Glomerular visceral epithelial cell (primary cell): ENCODE data around the gene DCLK2.

Experiments
- DNase-seq: peaks from one replicate; pipeline ENCODE4 v3.0.0-alpha.2; 2016; ENCODE audit errors: extremely low spot score

Gene DCLK2

DNA sequence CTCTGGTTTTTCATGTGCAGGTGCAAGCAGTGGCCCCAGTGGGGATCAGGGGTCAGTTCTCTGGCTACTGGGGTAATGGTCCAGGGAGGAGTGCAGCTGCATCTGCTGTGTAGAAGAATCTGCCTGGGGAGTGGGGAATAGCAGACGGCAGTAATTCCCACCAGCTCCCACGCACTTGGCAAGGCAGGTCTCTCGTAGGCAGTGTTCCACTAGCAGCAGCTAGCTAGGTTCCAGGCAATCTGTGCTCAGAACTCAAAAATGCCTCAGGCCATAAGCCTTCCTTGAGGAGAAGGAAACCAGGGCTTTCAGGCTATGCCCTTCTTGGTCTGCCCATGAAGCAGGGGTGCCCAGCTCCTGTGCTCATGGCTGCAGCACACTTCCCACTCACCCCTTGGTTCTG, 38.8 kb downstream of the DCLK2 start:
- no peak for DNase-seq

GRCh38 chr4:150117629-150118028, 39.4 kb downstream of the DCLK2 start:
- DNase-seq = no peak

DNA sequence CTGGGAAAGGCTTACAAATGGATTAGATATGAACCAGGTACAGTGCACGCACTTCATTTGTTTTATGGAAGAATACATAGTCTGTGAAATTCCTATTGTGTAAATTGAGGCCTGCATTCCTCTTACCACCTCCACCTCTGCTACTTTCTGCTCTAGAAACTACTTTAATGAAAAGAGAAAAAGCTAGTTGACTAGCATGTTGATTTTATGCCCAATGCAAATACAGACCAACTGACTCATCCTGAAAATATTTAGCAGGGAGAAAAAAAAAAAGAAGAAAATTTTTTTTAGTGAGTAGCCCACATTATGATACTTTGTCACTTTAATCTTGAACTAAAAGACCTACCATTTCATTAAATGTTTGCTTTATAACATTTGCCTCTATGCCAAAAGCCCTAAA, 41.2 kb downstream of the DCLK2 start:
- DNase-seq = peak; percentile 38

GRCh38 chr4:150123087-150123486, 44.8 kb downstream of the DCLK2 start:
- no peak for DNase-seq

DNA sequence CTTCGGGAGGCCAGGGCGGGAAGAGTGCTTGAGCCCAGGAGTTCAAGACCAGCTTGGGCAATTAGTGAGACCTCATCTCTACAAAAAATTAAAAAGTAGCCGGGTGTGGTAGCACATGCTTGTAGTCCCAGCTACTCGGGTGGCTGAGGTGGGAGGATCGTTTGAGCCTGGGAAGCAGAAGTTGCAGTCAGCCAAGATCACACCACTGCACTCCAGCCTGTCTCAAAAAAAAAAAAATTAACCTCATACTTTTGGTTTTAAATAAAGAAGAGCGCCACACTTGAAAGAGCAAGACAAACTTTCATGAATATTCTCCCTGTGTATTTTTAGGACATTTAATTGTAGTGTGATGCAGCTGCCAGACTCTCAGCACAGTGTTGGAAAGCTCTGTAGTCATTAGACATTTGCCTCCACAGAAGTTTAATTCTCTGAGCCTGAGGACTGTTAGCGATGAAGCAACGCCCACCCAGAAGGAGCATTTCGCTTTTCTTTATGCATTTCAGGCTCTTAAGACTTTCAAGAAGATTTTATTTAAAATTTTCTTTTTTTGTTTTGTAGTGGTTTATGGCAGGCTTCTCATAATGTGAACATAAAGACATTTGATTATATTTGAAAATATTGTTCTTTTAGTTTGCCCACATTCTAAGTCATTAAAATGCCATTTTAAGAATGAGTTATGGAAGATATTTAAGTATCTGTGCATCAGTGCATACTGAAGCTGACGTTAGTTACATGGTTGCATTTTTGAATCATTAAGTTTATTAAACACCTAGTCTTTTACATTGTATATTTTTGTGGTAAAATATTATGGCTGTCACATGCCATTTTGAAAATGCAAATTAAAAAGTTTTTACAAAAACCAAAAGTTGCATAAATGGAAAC, 45.8 kb downstream of the DCLK2 start:
- DNase-seq = peak; percentile 24

DNA sequence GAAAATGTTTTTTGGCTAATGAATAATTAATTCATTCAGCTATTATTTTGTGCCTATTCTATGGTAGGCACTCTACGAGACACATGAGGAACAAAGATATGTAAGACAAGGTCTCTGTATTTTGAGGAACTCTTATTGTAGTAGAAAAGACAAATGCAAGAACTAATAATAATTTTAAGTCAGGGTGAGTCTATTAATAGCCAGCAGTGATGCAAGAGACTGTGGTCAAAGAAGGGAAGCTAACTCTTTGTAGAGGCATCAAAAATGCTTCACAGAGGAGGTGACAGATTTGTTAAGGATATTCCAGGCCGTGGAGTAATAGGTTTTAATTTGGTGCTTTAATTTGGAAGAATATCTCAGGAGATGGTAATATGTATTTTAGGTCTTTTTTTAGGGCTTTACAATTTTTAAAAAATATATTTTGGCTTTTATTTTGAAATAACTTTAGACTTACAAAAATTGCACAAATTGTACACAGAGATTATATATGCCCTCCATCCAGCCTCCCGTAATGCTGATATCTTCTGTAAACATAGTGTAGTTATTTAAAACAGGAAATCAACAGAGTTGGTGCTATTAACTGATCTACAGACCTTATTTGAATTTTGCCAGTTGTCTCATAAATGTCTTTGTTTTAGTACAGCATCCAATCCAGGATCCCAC, 48.1 kb downstream of the DCLK2 start:
- no peak for DNase-seq

GRCh38 chr4:150126864-150127203, 48.6 kb downstream of the DCLK2 start:
- peak; percentile 29 for DNase-seq

DNA sequence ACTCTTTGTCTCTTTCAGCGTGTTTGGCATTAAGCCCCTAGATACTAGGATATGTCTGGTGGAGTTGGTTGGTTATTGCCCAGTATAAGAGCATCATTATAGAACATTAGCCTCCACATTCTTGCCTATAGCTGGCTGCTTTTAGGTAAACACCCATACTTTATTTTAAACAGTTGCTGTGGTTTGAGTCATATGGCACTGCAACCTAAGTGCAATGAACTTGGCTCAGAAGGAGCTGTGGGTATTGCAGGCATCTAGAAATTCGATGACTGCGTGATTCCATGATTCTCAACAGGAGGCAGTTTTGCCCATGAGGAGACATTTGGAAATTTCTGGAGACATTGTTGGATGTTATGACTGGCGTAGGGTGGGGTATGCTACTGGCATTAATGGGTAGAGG, 49.5 kb downstream of the DCLK2 start:
- no peak for DNase-seq

DNA sequence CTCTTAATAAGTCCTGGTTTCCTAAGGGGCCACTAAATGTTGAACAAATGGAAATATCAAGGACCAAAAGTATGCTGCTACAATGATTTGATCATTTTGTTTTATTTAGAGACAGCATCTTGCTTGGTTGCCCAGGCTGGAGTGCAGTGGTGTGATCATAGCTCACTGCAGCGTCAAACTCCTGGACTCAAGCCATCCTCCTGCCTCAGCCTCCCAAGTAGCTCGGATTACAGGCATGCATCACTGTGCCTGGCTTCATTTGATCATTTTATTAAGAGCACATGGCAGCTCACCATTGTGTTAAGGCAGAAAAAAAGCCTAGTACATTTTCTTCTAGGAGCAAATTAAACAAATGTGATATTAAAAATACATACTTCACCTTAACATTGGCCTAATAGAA, 52.7 kb downstream of the DCLK2 start:
- DNase-seq = peak; percentile 31

DNA sequence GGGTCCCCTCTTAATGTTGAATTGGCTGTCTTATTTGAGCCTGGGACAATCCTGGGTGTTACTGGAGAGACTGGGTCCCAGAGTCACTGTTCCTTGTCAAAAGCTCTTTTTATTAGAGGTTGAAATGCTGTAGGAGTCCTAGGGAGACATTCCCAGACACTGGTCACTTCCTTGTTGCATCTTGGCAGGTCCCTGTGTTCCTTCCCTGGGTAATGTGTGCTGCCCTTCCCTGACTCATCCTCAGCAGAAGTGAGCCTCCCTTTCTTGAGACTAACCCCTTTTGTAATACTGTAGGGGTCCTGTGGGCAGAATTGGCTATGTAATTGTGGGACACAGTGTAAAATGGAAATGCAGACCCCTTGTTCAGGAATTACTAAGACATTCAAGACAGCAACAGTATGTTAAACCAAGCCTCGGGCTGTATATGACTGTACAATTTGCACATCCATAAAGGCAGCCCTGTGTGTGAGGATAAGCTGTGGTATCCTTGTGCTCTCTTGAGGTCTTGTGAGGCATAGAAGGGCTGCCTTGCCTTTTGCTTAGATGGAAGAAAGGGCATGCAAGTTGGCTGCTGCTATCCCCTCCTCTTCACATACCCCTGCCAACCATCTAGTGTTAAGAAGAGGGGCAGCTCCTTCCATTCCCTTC, 53.5 kb downstream of the DCLK2 start:
- no peak for DNase-seq

DNA sequence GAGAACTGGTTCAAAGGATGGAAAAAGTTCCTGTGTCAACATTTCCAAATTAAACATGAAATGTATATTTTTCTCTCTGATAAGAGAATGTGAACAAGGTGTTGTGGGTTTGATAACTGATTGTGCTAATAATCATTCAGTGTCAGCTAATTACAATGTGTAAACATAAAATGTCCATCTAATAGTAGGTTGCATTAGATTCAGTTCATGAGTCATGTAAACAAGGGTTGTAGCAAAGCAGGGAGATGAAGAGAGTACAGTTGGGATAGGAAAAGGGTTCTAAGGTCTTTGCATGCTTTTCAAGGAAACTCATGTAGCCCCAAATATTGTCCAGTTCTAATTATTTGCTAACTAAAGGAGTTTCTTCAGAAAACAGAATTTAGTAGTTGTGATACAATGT, 55.4 kb downstream of the DCLK2 start:
- no peak for DNase-seq

DNA sequence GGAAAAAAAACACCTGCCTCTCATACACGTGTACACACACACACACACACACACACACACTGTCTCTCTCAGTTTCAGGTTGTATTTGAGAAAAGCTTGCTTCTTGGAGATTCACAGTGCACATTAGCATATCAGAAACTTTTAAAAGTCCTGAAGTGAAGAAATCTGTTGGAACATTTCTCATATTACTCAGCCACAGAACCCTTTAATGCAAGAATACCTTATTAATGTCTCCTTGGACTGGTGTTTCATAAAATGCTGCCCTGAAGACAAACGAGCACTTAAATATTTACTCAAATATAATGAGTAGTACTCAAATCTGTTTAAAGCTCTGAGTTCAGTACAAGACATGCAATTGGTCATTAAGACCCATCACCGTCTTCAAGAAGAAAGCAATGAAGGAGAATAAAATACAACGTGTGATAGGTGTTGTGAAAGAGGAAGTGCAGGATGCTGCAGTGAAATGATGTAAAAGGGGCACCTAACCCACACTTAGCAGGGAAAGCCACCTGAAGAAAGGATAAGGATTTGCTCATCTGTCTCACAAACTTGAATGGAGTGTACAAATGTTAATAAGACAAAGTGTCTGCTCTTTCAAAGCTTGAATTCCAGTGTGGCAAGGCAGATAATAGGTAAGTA, 57.0 kb downstream of the DCLK2 start:
- no peak for DNase-seq

GRCh38 chr4:150136036-150136435, 57.8 kb downstream of the DCLK2 start:
- peak; percentile 29 for DNase-seq

GRCh38 chr4:150136481-150136880, 58.2 kb downstream of the DCLK2 start:
- DNase-seq = peak; percentile 67

GRCh38 chr4:150139297-150139865, 61.1 kb downstream of the DCLK2 start:
- peak; percentile 65 for DNase-seq

- peak; percentile 33 for DNase-seq
Measured at GRCh38 chr4:150140774-150141400, 62.6 kb downstream of the DCLK2 start.

DNA sequence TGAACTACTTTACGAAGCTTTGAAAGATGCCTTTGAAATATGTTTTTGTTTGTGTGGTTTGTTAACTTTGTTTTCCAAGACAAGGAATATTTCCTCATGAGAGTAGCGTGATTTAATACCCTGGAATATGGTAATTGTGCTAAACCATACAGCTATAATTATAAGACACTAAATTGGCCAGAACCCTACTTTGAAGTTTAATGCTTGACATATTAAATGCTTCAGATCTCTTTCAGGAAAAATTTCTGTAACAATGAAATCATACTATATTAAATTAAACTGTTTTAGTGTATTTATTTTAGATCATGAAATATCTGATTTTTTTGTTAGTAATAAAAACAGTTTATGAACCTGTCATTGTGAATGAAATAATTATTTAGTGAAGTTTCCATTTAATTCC, 63.5 kb downstream of the DCLK2 start:
- no peak for DNase-seq

GRCh38 chr4:150142831-150143230, 64.6 kb downstream of the DCLK2 start:
- no peak for DNase-seq

DNA sequence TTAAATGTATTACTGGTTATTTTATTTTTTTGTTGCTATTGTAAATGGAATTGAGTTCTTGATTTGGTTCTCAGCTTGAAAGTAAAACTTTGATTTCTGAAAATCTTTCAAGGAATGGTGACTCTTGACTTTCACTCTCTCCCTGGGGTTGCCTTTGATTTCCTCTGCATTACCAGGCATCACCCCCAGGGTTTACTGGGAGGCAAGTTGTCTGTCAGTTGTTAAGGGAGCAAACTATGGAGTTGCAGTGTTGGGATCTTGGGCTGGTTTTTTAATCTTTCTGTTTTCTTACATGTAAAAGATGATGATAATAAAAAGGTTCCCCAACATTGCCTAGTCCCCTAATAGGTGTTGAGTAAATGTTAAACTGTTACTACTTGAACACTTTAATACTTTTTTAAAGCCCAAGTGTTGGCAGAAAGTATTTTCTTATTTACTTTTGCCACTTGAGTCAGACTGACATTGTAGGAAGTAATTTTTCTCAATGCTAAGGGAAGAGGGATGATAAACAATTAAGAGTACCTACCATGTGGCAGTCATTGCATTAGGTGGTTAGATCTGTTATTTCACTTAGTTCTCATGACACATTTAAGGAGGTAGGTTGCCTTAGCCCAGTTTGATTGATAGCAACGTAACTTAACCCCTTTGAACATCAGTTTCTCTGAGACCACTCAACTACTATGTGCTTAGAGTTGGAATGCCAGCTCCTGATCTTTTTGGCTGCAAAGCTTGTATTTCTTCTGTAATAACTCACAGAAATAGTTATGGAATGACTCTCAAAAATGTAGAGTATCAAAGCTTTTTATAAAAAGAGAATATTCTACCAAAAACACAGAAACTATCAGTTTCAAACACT, 67.1 kb downstream of the DCLK2 start:
- no peak for DNase-seq

GRCh38 chr4:150145946-150146340, 67.7 kb downstream of the DCLK2 start:
- no peak for DNase-seq

- no peak for DNase-seq
Measured at GRCh38 chr4:150149381-150149780, 71.1 kb downstream of the DCLK2 start.
